HG02852 (cell line): ENCODE data around the gene ELAC1.
"Not testable (repeated sequence)": the region's sequence is repeated elsewhere in the genome, so short reads cannot be mapped to it uniquely, and the experiment has no call there.

Experiments used
- ATAC-seq: cut with Tn5 transposase; IDR thresholded peaks from one replicate; pipeline ENCODE4 v1.9.1; 2021; ENCODE audit warnings: mild to moderate bottlenecking, moderate library complexity; ENCODE audit not compliant: unreplicated experiment

The ELAC1 gene

GRCh38 chr18:50972404-50972803, 4.6 kb downstream of the ELAC1 start:
- not testable (repeated sequence) for ATAC-seq

DNA sequence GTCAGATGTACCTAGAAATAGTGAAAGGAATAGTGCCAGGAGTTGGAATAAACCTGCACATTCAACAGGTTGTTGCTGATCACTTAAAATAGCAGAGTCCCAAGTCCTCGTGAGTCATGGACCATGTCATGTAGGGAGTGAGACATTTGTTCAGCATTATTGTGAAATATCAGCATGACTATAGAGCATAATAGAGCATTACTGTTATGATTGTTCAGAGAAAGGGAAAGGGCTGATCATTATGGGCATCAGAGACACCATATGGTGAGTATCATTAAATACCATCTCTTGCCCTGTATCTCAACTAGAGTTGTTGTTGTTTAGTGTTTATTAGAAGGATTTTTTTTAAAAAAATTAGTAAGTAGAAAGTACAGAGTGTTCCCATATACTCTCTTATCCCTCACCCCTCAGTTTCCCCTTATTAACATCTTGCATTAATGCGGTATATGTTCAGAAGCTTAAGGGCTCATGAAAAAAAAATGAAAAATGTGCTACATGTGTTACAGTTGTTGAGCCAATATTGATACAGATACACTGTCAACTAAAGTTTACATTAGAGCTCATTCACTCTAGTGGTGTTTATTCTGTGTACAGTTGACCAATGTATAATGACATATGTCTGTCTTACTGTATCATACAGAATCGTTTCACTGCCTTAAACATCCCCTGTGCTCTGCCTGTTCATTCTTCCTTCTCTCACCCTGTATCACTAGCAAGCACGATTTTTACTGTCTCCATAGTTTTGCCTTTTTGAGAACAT, 5.7 kb downstream of the ELAC1 start:
- no peak for ATAC-seq

DNA sequence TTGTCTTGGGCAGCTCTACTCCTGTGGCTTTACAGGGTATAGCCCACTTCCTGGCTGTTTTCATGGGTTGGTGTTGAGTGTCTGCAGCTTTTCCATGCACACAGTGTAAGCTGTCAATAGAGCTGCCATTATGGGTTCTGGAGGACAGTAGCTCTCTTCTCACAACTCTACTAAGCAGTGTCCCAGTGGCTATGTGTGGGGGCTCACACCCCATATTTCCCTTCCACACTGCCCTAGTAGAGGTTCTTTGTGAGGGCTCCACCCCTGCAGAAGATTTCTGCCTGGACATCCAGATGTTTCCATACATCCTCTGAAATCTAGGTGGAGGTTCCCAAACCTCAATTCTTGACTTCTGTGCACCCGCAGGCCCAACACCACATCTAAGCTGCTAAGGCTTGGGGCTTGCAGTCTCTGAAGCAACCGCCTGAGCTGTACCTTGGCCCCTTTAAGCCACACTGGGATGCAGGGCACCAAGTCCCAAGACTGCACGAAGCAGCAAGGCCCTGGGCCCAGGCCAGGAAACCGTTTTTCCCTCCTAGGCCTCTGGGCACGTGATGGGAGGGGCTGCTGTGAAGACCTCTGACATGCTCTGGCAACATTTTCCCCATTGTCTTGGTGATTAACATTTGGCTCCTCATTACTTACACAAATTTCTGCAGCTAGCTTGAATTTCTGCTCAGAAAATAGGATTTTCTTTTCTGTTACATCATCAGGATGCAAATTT, 9.4 kb downstream of the ELAC1 start:
- no peak for ATAC-seq

- no peak for ATAC-seq
These were observed 13.5 kb downstream of the ELAC1 start for GRCh38 chr18:50981381-50981780.

GRCh38 chr18:50982086-50982801, 14.4 kb downstream of the ELAC1 start:
- ATAC-seq: no peak

DNA sequence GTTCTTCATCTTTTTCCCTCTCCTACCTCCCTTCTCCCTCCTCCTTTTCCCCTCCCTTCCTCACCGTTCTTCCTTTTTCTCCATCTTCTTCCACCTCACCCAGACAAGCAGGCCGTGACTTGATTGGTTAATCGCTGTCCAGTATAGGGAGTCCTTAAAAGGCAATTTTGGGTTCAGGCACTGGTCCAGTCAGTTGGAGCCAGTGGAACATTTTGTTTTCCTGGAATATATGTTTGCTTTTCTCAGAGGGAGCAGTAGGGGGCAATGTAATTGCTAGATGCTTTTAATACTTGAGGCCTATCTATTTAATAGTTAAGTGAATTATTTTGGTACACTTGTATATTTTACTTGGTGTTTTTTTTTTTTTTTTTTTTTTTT, 15.0 kb downstream of the ELAC1 start:
- no peak for ATAC-seq

- no peak for ATAC-seq
These were observed 18.7 kb downstream of the ELAC1 start for GRCh38 chr18:50986360-50987087.

DNA sequence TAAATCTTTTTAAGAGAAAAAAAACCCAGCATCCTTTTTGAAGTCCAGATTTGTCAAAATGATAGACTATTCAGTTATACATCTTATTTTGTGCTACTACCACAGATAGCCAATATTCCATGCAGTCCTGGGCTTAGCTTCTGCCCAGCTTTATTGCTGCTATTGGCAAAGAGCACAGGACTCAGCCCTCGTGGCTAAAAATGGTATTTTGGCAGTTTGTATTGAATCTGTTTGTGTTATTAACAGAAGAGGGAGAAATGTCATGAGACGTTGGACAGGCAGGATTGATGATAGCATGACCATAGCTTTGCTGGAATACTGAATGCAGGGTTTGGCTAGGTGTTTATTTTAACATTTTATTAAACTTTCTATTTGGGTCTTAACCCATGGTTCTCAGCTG, 19.4 kb downstream of the ELAC1 start:
- ATAC-seq: no peak

DNA sequence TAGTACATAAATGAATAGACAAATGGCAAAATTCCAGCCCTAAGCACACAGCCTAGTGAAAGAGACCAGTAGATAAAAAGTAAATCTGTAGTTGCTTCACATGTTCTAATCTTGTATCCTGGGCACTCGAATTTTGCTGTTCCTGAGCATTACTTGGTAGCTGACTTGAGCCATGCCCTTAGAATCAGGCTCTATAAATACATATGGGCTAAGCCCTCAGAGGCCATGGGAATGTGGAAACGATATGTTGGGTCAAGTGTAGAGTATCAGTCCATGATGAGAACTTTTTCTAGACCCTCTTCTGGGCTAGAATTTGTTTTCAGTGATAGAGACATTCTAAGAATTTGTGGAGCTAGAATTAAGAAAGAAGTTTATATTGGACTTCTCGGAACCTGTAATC, 21.9 kb downstream of the ELAC1 start:
- no peak for ATAC-seq

- no peak for ATAC-seq
These were observed 24.5 kb downstream of the ELAC1 start for GRCh38 chr18:50992351-50992762.

DNA sequence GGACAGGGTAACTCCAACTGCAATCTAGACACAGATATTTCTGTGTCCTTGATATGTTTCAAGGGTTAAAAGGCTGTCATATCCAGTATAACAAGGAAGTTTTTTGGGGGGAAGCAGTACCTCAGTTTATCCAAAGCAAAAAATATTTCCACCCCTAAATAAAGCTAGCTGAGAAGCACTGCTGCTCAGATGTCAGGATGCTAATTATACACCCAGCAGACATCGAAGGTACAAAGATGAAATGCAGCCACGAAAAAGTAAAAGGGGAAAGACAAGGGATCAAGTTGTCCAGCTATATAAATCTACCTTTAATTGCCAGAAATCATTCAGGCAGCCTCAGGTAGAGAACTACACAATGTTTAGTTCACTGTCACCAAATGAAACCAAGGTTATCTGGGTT, 26.2 kb downstream of the ELAC1 start:
- no peak for ATAC-seq

DNA sequence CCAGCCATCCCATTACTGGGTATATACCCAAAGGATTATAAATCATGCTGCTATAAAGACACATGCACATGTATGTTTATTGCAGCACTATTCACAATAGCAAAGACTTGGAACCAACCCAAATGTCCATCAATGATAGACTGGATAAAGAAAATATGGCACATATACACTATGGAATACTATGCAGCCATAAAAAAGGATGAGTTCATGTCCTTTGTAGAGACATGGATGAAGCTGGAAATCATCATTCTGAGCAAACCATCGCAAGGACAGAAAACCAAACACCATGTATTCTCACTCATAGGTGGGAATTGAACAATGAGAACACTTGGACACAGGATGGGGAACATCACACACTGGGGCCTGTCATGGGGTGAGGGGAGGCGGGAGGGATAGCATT, 35.3 kb downstream of the ELAC1 start:
- not testable (repeated sequence) for ATAC-seq

DNA sequence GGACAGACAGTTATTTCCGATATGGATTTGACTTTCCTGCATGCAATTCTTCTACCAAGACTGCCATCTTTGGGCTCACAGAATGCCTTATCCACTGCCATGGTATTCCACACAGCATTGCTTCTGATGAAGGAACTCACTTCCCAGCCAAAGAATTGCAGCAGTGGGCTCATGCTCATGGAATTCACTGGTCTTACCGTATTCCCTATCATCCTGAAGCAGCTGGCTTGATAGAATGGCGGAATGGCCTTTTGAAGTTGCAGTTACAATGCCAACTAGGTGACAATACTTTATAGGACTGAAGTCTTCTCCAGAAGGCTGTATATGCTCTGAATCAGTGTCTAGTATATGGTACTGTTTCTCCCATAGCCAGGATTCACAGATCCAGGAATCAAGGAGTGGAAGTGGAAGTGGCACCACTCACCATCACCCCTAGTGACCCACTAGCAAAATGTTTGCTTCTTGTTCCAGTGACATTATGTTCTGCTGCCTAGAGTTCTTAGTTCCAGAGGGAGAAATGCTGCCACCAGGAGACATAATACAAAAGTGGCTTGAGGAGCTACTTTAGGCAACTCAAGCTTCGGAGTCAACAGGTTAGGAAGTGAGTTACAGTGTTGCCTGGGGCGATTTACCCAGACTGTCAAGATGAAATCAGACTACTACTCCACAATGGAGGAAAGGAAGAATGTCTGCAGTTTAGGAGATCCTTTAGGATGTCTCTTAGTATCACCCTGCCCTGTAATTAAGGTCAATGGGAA, 38.4 kb downstream of the ELAC1 start:
- no peak for ATAC-seq

DNA sequence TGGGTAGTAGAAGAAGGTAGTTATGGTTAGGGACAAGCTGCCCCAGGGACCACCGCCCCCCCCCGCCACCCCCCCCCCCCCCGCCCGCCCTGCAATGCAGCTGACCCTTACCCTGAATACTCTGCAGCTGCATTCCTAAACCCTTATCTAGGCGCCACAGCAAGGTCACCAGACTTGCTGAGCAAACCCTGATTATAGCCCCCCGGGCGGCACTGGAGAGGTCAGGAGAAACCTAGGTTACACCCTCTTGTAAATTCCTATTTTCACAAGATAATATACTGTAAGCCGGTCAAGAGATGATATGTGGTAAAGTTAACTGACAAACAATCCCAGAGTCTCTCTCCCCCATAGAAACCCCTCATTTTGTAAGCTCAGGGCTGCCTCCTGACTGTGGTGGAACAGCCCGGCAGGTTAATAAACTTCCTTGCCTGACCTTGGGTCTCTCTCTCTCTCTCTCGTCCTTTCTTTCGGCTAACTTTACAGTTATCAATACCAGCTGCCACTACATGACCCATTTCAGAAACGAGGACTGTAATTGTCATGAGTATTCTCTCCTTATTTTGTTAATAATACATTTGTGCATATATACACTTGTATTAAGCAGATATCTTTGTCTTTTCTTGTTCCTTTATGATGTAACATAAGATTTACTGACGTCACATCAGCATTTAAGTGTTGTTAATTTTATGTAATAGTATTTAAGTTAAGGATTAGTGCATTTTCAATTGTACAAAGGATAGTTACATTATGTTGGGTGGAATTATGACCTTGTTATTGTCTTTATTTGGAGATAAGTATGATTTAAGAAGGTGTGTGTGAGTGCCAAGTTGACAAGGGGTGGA, 39.3 kb downstream of the ELAC1 start:
- ATAC-seq: no peak

DNA sequence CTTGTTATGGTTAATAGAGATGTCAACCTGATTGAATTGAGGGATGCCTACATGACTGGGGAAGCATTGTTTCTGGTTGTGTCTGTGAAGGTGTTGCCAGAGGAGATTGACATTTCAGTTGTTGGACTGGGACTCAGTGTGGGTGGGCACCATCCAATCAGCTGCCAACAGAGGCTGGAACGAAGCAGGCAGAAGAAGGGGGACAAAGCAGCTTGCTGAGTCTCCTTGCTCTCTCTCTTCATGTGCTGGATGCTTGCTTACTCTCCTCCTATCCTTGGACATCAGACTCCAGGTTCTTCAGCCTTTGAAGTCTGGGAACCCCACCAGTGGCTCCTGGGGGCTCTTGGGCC, 39.9 kb downstream of the ELAC1 start:
- ATAC-seq: no peak

- no peak for ATAC-seq
These were observed 41.2 kb downstream of the ELAC1 start for GRCh38 chr18:51009072-51009471.

DNA sequence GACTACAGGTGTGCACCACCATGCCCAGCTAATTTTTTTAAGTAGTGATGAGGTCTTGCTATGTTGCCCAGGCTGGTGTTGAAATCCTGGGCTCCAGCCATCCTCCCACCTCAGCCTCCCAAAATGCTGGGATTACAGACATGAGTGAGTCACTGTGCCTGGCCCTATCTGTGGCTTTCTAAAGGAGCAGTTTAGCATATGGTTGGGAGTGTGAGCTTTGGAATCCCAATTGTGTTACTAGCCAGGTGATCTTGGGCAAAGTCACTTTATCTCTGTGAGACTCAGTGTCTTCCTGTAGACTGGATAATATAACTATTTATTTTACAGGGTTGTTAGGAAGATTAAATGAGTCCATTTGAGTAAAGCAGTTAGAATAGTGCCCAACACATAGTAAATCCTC, 42.4 kb downstream of the ELAC1 start:
- no peak for ATAC-seq

DNA sequence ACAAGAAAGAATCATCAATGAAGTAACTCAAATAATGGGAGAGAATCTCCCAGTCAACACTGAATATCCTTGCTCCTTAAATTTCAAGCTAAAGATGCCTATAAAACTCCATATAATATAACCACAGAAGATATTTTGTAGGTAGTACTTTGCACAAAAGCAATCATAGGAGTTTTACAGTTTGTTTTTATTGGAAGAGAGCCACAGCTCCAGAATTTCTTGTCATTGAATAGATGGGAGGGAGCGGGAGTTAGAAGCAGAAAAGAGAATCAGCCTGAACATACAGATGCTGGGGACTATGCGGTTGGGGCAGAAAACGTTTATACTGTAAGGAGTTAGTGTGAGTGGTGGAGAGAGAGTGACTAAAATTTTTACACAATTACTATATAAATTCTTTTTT, 43.9 kb downstream of the ELAC1 start:
- no peak for ATAC-seq

- no peak for ATAC-seq
These were observed 44.6 kb downstream of the ELAC1 start for GRCh38 chr18:51012441-51012840.

DNA sequence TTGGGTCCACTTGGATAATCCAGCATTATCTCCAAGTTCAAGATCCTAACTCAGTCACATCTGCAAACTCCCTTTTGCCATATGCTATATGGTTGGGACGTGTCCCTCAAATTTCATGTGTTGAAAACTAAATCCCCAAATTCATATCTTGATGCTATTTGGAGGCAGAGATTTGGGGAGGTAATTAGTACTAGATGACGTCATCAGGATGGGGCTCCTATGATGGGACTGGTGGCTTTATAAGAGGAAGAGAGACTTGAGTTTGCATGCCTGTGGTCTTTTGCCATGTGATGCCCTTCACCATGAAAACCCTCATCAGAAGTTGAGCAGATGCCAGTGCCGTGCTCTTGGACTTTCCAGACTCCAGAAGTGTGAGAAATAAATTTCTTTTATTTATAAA, 45.4 kb downstream of the ELAC1 start:
- ATAC-seq: no peak
